GM12873 (cell line): Measurements from ENCODE around the gene LRP1B.

Experiments
- CTCF ChIP-seq: IDR thresholded peaks from 2 replicates; pipeline ENCODE4 v1.5.1; 2012; ENCODE audit warnings: low read depth, mild to moderate bottlenecking, moderate library complexity, low read length, control low read depth; ENCODE audit not compliant: insufficient read depth; ENCODE audit errors: missing control alignments

The LRP1B gene

DNA sequence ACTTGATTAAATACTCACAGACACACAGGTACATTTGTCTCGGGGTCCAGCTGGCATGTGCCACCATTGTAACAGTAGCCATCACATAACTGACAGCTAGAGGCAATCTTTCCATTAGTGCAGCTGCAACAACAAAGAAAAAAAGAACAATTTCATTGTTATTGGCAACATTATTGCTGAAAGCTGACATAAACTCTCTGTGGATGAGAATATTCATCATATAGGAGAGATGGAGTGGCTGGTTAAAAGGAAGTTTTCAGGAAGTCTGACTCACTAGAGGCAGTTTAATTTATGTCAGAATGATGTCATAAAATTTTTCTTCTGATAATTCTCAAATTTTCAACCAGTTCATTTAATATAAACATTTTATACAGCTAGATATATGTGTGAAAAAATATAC is 1860.6 kb downstream of the LRP1B start:
- TF ChIP-seq CTCF: no peak

DNA sequence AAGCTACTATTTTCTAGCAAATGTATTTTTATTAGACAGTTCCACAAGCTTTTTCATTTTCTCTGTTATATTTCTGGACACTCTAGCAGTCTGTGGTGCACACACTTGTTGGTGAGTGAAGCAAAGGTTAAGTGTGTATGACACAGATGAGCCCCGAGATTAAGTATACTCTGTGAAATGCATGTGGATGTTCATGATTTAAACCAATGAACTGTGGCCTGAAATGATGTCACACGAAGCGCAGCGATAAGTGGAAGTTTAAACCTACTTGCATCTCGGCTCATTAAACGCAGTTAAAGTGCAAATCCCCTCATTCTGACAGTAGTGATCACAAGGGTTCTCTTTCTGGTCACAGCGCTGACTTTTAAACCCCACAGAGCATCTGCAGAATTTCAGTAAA is 1861.8 kb downstream of the LRP1B start:
- TF ChIP-seq CTCF: no peak

DNA sequence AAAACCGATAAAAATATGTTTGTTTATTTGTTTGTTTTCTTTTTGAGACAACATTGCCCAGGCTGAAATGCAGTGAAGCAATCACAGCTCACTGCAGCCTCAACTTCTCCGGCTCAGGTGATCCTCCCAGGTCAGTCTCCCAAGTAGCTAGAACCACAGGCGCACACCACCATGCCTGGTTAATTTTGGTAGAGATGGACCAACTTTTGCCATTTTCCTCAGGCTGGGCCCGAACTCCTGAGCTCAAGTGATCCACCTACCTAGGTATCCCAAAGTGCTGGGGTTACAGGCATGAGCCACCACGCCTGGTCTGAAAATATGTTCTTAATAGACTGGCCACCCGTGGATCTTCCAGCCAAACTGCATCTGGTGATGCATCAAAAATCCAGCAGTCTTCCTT is 1867.9 kb downstream of the LRP1B start:
- TF ChIP-seq CTCF: no peak

- no peak for TF ChIP-seq CTCF
Measured at GRCh38 chr2:140257692-140258300, 1873.0 kb downstream of the LRP1B start.

GRCh38 chr2:140256080-140256479 is 1874.7 kb downstream of the LRP1B start:
- TF ChIP-seq CTCF: no peak

- TF ChIP-seq CTCF: no peak
Measured at GRCh38 chr2:140249821-140250220, 1881.0 kb downstream of the LRP1B start.

- TF ChIP-seq CTCF: no peak
Measured at GRCh38 chr2:140248623-140249022, 1882.2 kb downstream of the LRP1B start.
